Heart right ventricle (tissue), 16 donors: ENCODE measurements around the gene ANKRD6. TPM values are rescaled to one million over a fixed set of nuclear protein-coding genes. Genes with fewer than 3 reads are reported as not detected.

ENCODE experiments used
- ATAC-seq, 8 donors: fragments of 200-7000 bp; cut with Tn5 transposase; one replicate each; pipeline ENCODE4 v1.9.1; 2020; ENCODE audit warnings: mild to moderate bottlenecking in 8 of 8, moderate library complexity in 8 of 8, moderate number of reproducible peaks in 1 of 8
- DNase-seq, 2 donors: peaks; one replicate each; pipeline ENCODE4 v3.0.0-alpha.2; 2020
- H3K27ac ChIP-seq, 10 donors: fragments of 200-600 bp; sonication (generic) in 2 of 10; one replicate each; pipeline versions ENCODE4 v1.5.0 to v1.8.0; 2020 to 2022; ENCODE audit warnings: mild to moderate bottlenecking in 3 of 10
- H3K27me3 ChIP-seq, 7 donors: fragments of 200-600 bp; one replicate each; pipeline ENCODE4 v1.8.0; 2021 to 2022; ENCODE audit warnings: mild to moderate bottlenecking in 2 of 7
- H3K36me3 ChIP-seq, 9 donors: fragments of 200-600 bp; sonication (generic) in 1 of 9; one replicate each; pipeline versions ENCODE4 v1.5.0 to v1.8.0; 2020 to 2022; ENCODE audit warnings: mild to moderate bottlenecking in 2 of 9
- H3K4me1 ChIP-seq, 9 donors: fragments of 200-600 bp; sonication (generic) in 1 of 9; one replicate each; pipeline versions ENCODE4 v1.5.0 to v1.8.0; 2020 to 2022; ENCODE audit warnings: mild to moderate bottlenecking in 4 of 9
- H3K4me3 ChIP-seq, 10 donors: fragments of 200-600 bp; sonication (generic) in 2 of 10; one replicate each; pipeline versions ENCODE4 v1.5.0 to v1.8.0; 2020 to 2022; ENCODE audit warnings: mild to moderate bottlenecking in 7 of 10, moderate library complexity in 2 of 10
- H3K9me3 ChIP-seq, 11 donors: fragments of 200-600 bp in 10 of 11; sonication (generic) in 2 of 11; one replicate each; pipeline versions ENCODE4 v1.5.0 to v1.8.0; 2013 to 2022; ENCODE audit warnings: mild to moderate bottlenecking in 2 of 11, control low read depth in 1 of 11, moderate library complexity in 1 of 11
- WGBS, 2 donors: extraction: QIAGEN DNeasy Blood & Tissue Kit; methylation state at CpG; one replicate each; pipeline ENCODE4 v1.1.7; 2013; ENCODE audit warnings: inconsistent platforms in 1 of 2; 5-methylcytosine and 5-hydroxymethylcytosine counted together
- intact Hi-C, 10 donors: fragments of 100-400 bp; cut with DNase I; formaldehyde crosslinking; loops; one replicate each; pipeline versions ENCODE4 v1.11.1 to v1.14.2; 2022
- polyA plus RNA-seq, 2 donors: library from polyadenylated mRNA; stranded (reverse); fragments of 200-250 nt; gene quantifications; one replicate each; pipeline ENCODE4 v1.2.3, GENCODE V29; 2013
- total RNA-seq, 10 donors: library from RNA; stranded (reverse); fragmentation: NEBNext Ultra II Directional in 3 of 10; extraction: Animal tissue kit (Norgen Biotek cat#: 25700) in 3 of 10; gene quantifications; one replicate each; pipeline versions ENCODE4 v1.2.1 to v1.2.4, GENCODE V29; 2021 to 2023
- TF ChIP-seq, protein P1 (sequence below), 9 donors: fragments of 200-600 bp; sonication (generic) in 2 of 9; IDR thresholded peaks; one replicate each; pipeline versions ENCODE4 v1.5.0 to v1.8.0; 2021 to 2022; ENCODE audit warnings: antibody characterized with exemption in 9 of 9, mild to moderate bottlenecking in 5 of 9, moderate library complexity in 1 of 9
- donor health status: Arrhythmogenic right ventricular cardiomyopathy.
- donor health status: ischemic (EF 13 %, LVEDD 7.1; RV severe dilation, severe dysfunction).
- donor health status: healthy with polysubstance abuse.
- donor health status: DM: no; HTN: yes; CAD: no.
- donor health status: DM: no; HTN: no; CAD: no.
- donor health status: ischemic (EF 25% LVEDD 6.9; RV normal size, moderate dysfunction).
- donor health status: ischemic (EF 25% LVEDD 5.7; RV mildly dilated, moderate dysfunction).
- donor health status: healthy.
- donor health status: DM: yes; HTN: yes; CAD: no.
- donor health status: Ischemic cardiomyopathy.
- donor health status: ischemic (EF 35%, LVEDD 5.7; RV mildly dilated, moderate dysfunction).
- donor health status: nonischemic (EF 11% LVEDD 7.7; RV severe dilation, severe dysfunction).
- donor health status: DM: yes; HTN: yes; CAD: no.
- donor health status: PGD.
- donor health status: ischemic (EF 29% LVEDD 5.4; RV normal size, mild dysfunction).
- donor health status: nonischemic (EF 23%, LVEDD 6.1; RV moderate dilation, normal function).

ANKRD6 gene
- total and polyA plus RNA-seq, 12 donors, result 2.0 to 18.2 (median 9.6) TPM

DNA sequence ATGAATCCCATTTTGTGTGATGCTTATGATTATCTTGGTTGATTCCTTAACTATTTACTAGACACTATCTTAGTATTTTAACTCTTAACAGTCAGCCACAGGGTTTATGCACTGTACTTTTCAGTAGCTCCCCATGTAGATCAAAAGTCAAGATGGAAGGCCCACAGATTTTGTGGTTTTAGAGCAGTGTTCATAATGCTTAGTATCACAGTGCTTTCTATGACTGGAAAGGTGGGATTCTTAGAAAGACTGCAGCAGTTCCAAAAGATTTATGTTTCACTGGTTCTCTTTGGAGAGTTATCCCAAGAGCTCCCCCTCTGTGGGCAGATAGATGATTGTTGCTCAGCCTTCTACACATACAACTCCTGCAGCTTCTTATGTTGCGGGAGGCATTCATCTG is 34.5 kb downstream of the ANKRD6 start:
- Histone ChIP-seq H3K27ac (no peak overlapping the region), H3K27me3 (no peaks in the 10 kb centered on the region), H3K4me1 (peaks cover 0 to 17% (median 7%) of the 10 kb centered on the region in 9 donors), H3K36me3 (no peaks in the 10 kb centered on the region), H3K9me3 (no peaks in the 10 kb centered on the region), H3K4me3 (no peak overlapping the region)
- DNase-seq (no peak), ATAC-seq (no peak)
- TF ChIP-seq, protein P1, sequence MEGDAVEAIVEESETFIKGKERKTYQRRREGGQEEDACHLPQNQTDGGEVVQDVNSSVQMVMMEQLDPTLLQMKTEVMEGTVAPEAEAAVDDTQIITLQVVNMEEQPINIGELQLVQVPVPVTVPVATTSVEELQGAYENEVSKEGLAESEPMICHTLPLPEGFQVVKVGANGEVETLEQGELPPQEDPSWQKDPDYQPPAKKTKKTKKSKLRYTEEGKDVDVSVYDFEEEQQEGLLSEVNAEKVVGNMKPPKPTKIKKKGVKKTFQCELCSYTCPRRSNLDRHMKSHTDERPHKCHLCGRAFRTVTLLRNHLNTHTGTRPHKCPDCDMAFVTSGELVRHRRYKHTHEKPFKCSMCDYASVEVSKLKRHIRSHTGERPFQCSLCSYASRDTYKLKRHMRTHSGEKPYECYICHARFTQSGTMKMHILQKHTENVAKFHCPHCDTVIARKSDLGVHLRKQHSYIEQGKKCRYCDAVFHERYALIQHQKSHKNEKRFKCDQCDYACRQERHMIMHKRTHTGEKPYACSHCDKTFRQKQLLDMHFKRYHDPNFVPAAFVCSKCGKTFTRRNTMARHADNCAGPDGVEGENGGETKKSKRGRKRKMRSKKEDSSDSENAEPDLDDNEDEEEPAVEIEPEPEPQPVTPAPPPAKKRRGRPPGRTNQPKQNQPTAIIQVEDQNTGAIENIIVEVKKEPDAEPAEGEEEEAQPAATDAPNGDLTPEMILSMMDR (IDR thresholded peaks at IDR 0.05), result no peak
- intact Hi-C loops, result no loop called here
- WGBS, 2 donors, result 97 to 98% methylated on average over 1 of the region's 1 CpG

DNA sequence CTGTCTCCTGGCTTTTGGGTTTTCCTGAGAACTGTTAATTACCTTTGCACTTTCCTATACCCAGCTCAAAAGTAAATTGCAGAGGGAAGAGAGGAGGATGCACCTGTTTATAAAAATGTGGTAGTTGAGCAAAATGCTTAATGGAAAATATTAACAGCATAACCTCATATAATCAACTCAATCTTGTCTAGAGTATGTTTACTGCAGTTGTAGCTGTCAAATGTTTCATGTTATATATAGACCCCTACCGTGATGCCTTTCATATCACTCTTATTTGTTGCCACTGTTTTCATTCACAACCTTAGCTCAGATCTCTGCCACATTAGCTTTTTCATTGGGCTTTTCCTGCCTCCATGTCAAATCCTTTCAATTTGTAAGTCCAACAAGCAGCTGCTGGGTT is 36.0 kb downstream of the ANKRD6 start:
- Histone ChIP-seq H3K27ac (no peak overlapping the region), H3K27me3 (no peaks in the 10 kb centered on the region), H3K4me3 (no peak overlapping the region), H3K9me3 (no peaks in the 10 kb centered on the region), H3K36me3 (no peaks in the 10 kb centered on the region), H3K4me1 (peaks cover 0 to 16% (median 7%) of the 10 kb centered on the region in 9 donors)
- whole genome bisulfite sequencing, 2 donors, result 40 to 52% methylated on average over 1 of the region's 1 CpG
- DNase-seq, result no peak
- TF ChIP-seq, protein P1 (IDR thresholded peaks at IDR 0.05), result no peak
- intact Hi-C loops, result loop anchor here in 1 of 10 donors (1.0 kb wide), 1 partner anchor 38 kb away; no protein-coding TSS in a partner anchor
- ATAC-seq, result no peak

DNA sequence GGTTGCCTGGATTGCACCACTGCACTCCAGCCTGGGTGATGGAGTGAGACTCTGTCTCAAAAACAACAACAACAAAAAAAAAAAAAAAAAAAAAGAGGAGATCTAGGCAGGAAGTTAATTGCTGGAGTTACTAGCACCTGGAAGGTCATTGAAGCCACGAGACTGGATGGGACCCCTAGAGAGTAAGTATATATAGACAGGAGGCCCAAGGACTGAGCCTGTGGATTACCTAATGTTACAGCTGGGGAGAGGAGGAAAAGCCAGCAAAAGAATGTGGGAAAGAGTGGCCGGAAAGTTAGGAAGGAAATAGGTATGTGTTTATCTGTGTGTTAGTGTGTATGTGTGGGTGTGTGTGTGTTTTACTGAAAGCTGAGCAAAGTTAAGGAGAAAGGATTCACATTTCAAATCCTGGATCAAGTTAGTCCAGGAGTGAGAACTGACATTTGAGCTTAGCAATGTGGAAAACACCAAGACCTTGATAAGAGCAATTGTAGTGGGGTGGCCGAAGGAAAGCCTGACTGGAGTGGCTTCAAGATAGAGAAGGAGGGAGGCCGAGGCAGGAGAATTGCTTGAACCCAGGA is 38.4 kb downstream of the ANKRD6 start:
- Histone ChIP-seq H3K4me3 (no peak overlapping the region), H3K4me1 (peaks cover 0 to 26% (median 20%) of the 10 kb centered on the region in 9 donors), H3K27me3 (no peaks in the 10 kb centered on the region), H3K36me3 (no peaks in the 10 kb centered on the region), H3K27ac (no peak overlapping the region), H3K9me3 (no peaks in the 10 kb centered on the region)
- WGBS, 2 donors, result 48 to 51% methylated on average over 4 of the region's 4 CpGs
- intact Hi-C loops, result no loop called here
- TF ChIP-seq, protein P1 (IDR thresholded peaks at IDR 0.05), result no peak
- ATAC-seq, result peak in 1 of 8 donors; percentile 38
- no peak for DNase-seq

DNA sequence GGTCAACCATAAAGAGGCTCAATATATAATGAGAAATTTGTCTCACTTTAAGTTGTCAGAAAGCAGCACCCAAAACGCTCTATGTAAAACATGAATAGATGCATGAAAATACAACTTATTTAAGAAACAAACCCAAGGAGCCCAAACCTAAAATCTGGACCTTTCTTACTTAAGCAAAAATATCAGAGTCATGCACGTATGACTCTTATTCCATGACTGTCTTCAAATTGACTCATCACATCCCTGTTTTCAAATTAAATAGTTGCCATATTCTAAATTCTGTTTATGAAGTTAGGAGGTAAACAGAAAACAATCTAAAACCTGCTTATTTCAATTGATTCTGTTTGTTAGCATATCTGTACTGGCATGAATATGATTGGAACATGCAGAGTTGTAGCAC is 42.1 kb downstream of the ANKRD6 start:
- Histone ChIP-seq H3K4me1 (peaks cover 0 to 30% (median 21%) of the 10 kb centered on the region in 9 donors), H3K9me3 (no peaks in the 10 kb centered on the region), H3K27ac (peak overlapping the region in 6 of 10 donors; percentile 0 to 62 (median 28)), H3K36me3 (no peaks in the 10 kb centered on the region), H3K4me3 (no peak overlapping the region), H3K27me3 (no peaks in the 10 kb centered on the region)
- 77 to 83% methylated on average over 2 of the region's 2 CpGs for WGBS, 2 donors
- no peak for DNase-seq
- TF ChIP-seq, protein P1 (IDR thresholded peaks at IDR 0.05), result no peak
- intact Hi-C loops, result no loop called here
- ATAC-seq, result no peak
